Neural cell (in vitro differentiated cells): ENCODE data around the gene AFG1L. TPM values are rescaled to one million over a fixed set of nuclear protein-coding genes. Genes with fewer than 3 reads are reported as not detected.

Experiments
- H2AFZ ChIP-seq: fragments of 200-600, 300-800 bp; sonication (generic), shearing (Covaris generic); 2 replicates; pipeline ENCODE4 v1.6.0; 2014; ENCODE audit warnings: low read depth, mild to moderate bottlenecking, antibody characterized with exemption, low read length, moderate library complexity
- H3F3A ChIP-seq: fragments of 200-600 bp; shearing (Covaris generic); 2 replicates; pipeline ENCODE4 v1.6.1; 2016; ENCODE audit warnings: mild to moderate bottlenecking, moderate library complexity, mixed read lengths, antibody characterized with exemption, low read length; ENCODE audit not compliant: insufficient read depth, poor library complexity, severe bottlenecking
- H3K27ac ChIP-seq: fragments of 200-600, 300-800 bp; sonication (generic), shearing (Covaris generic); 2 replicates; pipeline ENCODE4 v1.5.1; 2014; ENCODE audit warnings: mild to moderate bottlenecking, low read length, moderate library complexity
- H3K27me3 ChIP-seq: fragments of 300-800, 200-600 bp; sonication (generic), shearing (Covaris generic); 2 replicates; pipeline ENCODE4 v1.6.0; 2014; ENCODE audit warnings: mild to moderate bottlenecking, low read depth, low read length, moderate library complexity; ENCODE audit not compliant: insufficient read depth
- H3K36me3 ChIP-seq: fragments of 300-800, 200-600 bp; sonication (generic), shearing (Covaris generic); 2 replicates; pipeline ENCODE4 v1.5.1; 2014; ENCODE audit warnings: mild to moderate bottlenecking, antibody characterized with exemption, low read length, moderate library complexity; ENCODE audit not compliant: insufficient read depth
- H3K4me2 ChIP-seq: fragments of 300-800, 200-600 bp; sonication (generic), shearing (Covaris generic); 2 replicates; pipeline ENCODE4 v1.6.0; 2014; ENCODE audit warnings: mild to moderate bottlenecking, low read length
- H3K4me3 ChIP-seq: fragments of 300-800, 200-600 bp; sonication (generic), shearing (Covaris generic); 2 replicates; pipeline ENCODE4 v1.5.1; 2014; ENCODE audit warnings: mild to moderate bottlenecking, low read length, moderate library complexity
- H3K79me2 ChIP-seq: fragments of 200-600 bp; shearing (Covaris generic); replicated peaks from 2 replicates; pipeline ENCODE4 v1.6.0; 2014; ENCODE audit warnings: mild to moderate bottlenecking, low read length, moderate library complexity; ENCODE audit not compliant: insufficient read depth
- H3K9ac ChIP-seq: fragments of 300-800, 200-600 bp; sonication (generic), shearing (Covaris generic); 2 replicates; pipeline ENCODE4 v1.6.1; 2016; ENCODE audit warnings: mild to moderate bottlenecking, low read length, mixed read lengths
- H3K9me2 ChIP-seq: fragments of 200-600 bp; shearing (Covaris generic); 2 replicates; pipeline ENCODE4 v1.6.1; 2016; ENCODE audit warnings: mild to moderate bottlenecking, low read length, mixed read lengths; ENCODE audit not compliant: insufficient read depth
- H3K9me3 ChIP-seq: fragments of 200-600, 300-800 bp; sonication (generic), shearing (Covaris generic); 2 replicates; pipeline ENCODE4 v1.6.1; 2016; ENCODE audit warnings: mild to moderate bottlenecking, mixed run types, low read length, moderate library complexity, mixed read lengths
- H4K20me1 ChIP-seq: fragments of 200-600 bp; shearing (Covaris generic); 2 replicates; pipeline ENCODE4 v1.6.1; 2016; ENCODE audit warnings: mild to moderate bottlenecking, mixed run types; ENCODE audit not compliant: insufficient read depth
- EP300 ChIP-seq: fragments of 450-650 bp; conservative IDR thresholded peaks from 2 replicates; pipeline ENCODE4 v1.6.1; 2014; ENCODE audit warnings: antibody characterized with exemption, mild to moderate bottlenecking, moderate library complexity; ENCODE audit not compliant: poor library complexity, severe bottlenecking
- EZH2 ChIP-seq: fragments of 200-600, 300-800 bp; shearing (Covaris generic), sonication (generic); IDR thresholded peaks from 2 replicates; pipeline ENCODE4 v1.6.1; 2014; ENCODE audit warnings: antibody characterized with exemption, low read length, borderline replicate concordance, mild to moderate bottlenecking; ENCODE audit not compliant: insufficient read depth, poor library complexity, severe bottlenecking
- MXI1 ChIP-seq: fragments of 450-650 bp; conservative IDR thresholded peaks from 2 replicates; pipeline ENCODE4 v1.6.1; 2014; ENCODE audit warnings: antibody characterized with exemption, mild to moderate bottlenecking; ENCODE audit not compliant: poor library complexity, severe bottlenecking
- POLR2AphosphoS5 ChIP-seq: IDR thresholded peaks from 2 replicates; pipeline ENCODE4 v1.6.1; 2012
- RAD21 ChIP-seq: fragments of 450-650 bp; conservative IDR thresholded peaks from 2 replicates; pipeline ENCODE4 v1.6.1; 2014; ENCODE audit warnings: antibody characterized with exemption, mild to moderate bottlenecking, moderate library complexity
- SMC3 ChIP-seq: fragments of 450-650 bp; conservative IDR thresholded peaks from 2 replicates; pipeline ENCODE4 v1.6.1; 2014; ENCODE audit warnings: antibody characterized with exemption, mild to moderate bottlenecking, moderate library complexity; ENCODE audit not compliant: poor library complexity
- TAF1 ChIP-seq: IDR thresholded peaks from 2 replicates; pipeline ENCODE4 v1.6.1; 2012; ENCODE audit warnings: low read depth
- polyA plus RNA-seq: library from polyadenylated mRNA; depleted of rRNA; stranded (reverse); fragments of >200 nt; gene quantifications from 2 replicates; pipeline ENCODE4 v1.2.3, GENCODE V29; 2014
- TF ChIP-seq, protein P1 (sequence below): fragments of 450-650 bp; IDR thresholded peaks from 2 replicates; pipeline ENCODE4 v1.5.1; 2014; ENCODE audit warnings: antibody characterized with exemption, mild to moderate bottlenecking, moderate library complexity; ENCODE audit not compliant: poor library complexity, severe bottlenecking
- TF ChIP-seq, protein P2 (sequence below): IDR thresholded peaks from 2 replicates; pipeline ENCODE4 v1.6.1; 2012; ENCODE audit warnings: borderline replicate concordance

The AFG1L gene
- polyA plus RNA-seq, 1 donor from 2014 or later, result 3.3 TPM

DNA sequence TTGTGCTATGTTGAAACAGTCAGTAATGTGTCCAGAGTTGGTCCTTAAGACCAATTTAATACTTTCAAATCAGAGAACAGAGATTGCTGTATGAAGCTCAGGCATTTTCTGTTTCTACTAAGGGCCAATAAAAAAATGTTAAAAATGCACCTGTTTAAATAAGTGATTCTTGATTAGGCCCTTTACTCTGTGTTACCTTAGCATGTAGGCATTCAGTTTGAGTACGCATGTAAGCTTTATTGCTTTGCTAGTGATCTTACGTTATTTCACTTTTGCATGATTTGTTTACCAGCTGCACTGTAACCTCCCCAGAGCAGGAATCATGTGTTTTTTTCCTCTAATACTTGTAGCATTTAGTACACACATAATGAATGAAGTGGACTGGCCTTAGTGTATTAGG lies 61.0 kb downstream of the AFG1L start:
- Histone ChIP-seq H3K9me3 (no peaks in the 10 kb centered on the region), H3K9me2 (no peaks in the 10 kb centered on the region), H2AFZ (no peak overlapping the region), H3F3A (no peaks in the 10 kb centered on the region), H4K20me1 (no peaks in the 10 kb centered on the region), H3K79me2 (no peaks in the 10 kb centered on the region), H3K27ac (no peak overlapping the region), H3K4me2 (no peak overlapping the region), H3K27me3 (no peaks in the 10 kb centered on the region), H3K4me3 (no peak overlapping the region), H3K9ac (no peak overlapping the region), H3K36me3 (no peaks in the 10 kb centered on the region)
- no peak for TF ChIP-seq EP300
- TF ChIP-seq RAD21, result no peak
- TF ChIP-seq, protein P1, sequence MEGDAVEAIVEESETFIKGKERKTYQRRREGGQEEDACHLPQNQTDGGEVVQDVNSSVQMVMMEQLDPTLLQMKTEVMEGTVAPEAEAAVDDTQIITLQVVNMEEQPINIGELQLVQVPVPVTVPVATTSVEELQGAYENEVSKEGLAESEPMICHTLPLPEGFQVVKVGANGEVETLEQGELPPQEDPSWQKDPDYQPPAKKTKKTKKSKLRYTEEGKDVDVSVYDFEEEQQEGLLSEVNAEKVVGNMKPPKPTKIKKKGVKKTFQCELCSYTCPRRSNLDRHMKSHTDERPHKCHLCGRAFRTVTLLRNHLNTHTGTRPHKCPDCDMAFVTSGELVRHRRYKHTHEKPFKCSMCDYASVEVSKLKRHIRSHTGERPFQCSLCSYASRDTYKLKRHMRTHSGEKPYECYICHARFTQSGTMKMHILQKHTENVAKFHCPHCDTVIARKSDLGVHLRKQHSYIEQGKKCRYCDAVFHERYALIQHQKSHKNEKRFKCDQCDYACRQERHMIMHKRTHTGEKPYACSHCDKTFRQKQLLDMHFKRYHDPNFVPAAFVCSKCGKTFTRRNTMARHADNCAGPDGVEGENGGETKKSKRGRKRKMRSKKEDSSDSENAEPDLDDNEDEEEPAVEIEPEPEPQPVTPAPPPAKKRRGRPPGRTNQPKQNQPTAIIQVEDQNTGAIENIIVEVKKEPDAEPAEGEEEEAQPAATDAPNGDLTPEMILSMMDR, result no peak
- TF ChIP-seq, protein P2, sequence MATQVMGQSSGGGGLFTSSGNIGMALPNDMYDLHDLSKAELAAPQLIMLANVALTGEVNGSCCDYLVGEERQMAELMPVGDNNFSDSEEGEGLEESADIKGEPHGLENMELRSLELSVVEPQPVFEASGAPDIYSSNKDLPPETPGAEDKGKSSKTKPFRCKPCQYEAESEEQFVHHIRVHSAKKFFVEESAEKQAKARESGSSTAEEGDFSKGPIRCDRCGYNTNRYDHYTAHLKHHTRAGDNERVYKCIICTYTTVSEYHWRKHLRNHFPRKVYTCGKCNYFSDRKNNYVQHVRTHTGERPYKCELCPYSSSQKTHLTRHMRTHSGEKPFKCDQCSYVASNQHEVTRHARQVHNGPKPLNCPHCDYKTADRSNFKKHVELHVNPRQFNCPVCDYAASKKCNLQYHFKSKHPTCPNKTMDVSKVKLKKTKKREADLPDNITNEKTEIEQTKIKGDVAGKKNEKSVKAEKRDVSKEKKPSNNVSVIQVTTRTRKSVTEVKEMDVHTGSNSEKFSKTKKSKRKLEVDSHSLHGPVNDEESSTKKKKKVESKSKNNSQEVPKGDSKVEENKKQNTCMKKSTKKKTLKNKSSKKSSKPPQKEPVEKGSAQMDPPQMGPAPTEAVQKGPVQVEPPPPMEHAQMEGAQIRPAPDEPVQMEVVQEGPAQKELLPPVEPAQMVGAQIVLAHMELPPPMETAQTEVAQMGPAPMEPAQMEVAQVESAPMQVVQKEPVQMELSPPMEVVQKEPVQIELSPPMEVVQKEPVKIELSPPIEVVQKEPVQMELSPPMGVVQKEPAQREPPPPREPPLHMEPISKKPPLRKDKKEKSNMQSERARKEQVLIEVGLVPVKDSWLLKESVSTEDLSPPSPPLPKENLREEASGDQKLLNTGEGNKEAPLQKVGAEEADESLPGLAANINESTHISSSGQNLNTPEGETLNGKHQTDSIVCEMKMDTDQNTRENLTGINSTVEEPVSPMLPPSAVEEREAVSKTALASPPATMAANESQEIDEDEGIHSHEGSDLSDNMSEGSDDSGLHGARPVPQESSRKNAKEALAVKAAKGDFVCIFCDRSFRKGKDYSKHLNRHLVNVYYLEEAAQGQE, result no peak
- no peak for TF ChIP-seq MXI1
- no peak for TF ChIP-seq TAF1
- TF ChIP-seq EZH2, result no peak
- no peak for TF ChIP-seq POLR2AphosphoS5
- TF ChIP-seq SMC3, result no peak

DNA sequence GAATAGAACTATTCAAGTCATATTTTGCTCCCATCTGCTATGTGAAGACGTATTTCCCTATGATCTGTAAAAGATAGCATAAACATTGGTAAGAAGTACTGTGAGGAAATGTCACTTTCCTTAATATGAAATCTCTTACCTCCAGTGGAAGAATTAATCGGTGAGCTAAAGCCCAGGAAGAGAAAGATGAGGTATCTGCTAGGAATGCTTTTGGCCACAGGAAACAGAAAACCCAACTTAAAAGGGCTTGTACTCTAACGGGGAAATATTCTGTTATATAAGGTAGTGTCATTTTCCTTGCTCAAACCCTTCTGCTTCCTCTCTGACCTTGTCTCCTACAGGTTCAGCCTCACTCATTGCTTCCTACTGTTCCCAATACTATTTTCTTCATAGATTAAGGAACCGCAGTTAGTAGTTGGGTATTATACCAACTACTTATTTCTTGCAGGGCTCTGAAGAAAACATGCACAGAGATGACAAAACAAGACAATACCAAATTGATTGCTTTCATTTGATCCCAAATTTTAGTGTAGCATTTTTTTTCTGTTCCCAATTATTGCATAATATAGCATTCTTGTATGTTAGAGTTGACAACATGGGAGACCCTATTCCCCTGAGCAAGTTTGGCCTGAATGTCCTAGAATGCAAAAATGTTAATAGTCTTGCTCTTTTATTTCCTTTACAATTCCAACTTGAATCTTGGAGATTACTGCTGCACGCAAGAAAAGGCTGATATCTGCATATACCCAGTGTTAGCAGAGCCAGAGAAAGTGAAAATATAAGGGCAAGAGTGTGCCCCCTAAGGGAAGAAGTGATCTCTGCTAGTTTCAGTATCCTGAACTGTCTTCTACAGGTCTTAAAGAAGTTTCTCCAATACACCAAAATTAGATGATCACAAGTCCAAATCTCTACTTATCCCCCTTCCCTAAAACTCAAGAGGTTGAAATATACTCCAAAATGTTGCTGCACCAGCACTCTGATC lies 65.3 kb downstream of the AFG1L start:
- no peak overlapping the region for H3K4me3 ChIP-seq
- H3K27ac ChIP-seq, result no peak overlapping the region
- no peaks in the 10 kb centered on the region for H4K20me1 ChIP-seq
- no peaks in the 10 kb centered on the region for H3K79me2 ChIP-seq
- H3K4me2 ChIP-seq, result no peak overlapping the region
- no peaks in the 10 kb centered on the region for H3F3A ChIP-seq
- no peaks in the 10 kb centered on the region for H3K27me3 ChIP-seq
- no peaks in the 10 kb centered on the region for H3K9me3 ChIP-seq
- no peak overlapping the region for H3K9ac ChIP-seq
- no peaks in the 10 kb centered on the region for H3K36me3 ChIP-seq
- no peak for TF ChIP-seq POLR2AphosphoS5
- TF ChIP-seq SMC3, result no peak
- TF ChIP-seq EP300, result no peak
- no peak for TF ChIP-seq RAD21
- TF ChIP-seq, protein P2, result no peak
- no peak for TF ChIP-seq EZH2
- TF ChIP-seq TAF1, result no peak
- TF ChIP-seq, protein P1, result no peak
- H3K9me2 ChIP-seq, result no peaks in the 10 kb centered on the region
- H2AFZ ChIP-seq, result no peak overlapping the region
